Stimulated activated CD8-positive, alpha-beta memory T cell treated with anti-CD3 and anti-CD28 coated beads, Interleukin-15, amount 100 ng/mL, for 1 hour (primary cell): ENCODE data around the gene FAM114A1.
"Not testable (repeated sequence)": the region's sequence is repeated elsewhere in the genome, so short reads cannot be mapped to it uniquely, and the experiment has no call there.

Experiments used
- DNase-seq: peaks from one replicate; pipeline ENCODE4 v3.0.0-alpha.2; 2020; ENCODE audit warnings: low read depth

The FAM114A1 gene

DNA sequence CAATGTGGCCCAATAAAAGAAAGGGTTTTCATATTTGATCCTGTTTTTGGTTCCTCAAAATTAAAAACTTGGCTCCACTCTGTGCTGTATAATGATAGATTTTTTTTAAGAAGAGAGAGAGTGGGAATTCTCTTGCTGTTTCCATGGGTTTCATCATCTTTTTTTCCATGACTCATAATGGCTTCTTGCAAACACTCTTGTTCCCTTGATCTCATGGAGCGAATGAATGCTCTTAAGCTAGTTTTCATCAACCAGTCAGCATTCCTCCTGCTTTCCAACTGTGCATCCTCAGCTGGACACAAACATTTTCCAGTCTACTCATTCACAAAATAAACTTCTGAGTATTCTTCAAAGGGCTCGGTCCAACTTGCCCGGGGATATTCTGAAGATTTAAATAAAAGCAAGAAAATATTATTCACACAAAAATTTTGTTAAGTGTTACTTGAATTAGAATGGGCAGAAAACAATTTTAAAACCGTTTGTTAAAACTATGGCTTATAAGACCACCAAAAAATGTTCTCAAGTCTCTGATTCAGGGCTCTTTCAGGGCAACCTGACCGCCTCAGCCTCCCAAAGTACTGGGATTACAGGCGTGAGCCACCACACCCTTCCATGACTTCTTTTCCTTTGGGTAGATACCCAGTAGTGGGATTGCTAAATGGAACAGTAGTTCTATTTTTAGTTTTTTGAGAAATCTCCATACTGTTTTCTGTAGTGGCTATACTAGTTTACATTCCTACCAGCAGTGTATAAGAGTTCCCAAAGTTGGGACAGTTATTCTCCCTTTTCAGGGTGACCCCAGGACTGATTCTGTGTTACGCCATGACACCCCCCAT lies 99.9 kb downstream of the FAM114A1 start:
- DNase-seq, result no peak

DNA sequence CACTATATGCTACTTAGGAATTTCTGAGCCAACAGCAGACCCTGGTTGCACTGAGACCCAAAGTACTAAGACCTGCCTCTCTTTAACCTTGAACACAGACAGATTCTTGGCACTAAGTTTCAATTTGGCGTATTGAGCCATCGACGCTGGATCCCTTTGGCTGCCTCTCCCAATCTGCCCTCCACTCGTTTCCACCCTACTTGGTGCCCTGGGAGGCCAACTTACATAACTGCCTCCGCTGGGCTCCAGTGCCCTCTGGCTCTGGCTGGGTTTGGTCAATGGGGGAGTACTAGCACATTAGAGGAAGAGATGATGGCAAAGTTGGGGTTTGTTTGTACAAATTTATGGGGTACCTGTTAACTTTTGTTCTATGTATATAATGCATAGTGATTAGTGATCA lies 101.1 kb downstream of the FAM114A1 start:
- no peak for DNase-seq

DNA sequence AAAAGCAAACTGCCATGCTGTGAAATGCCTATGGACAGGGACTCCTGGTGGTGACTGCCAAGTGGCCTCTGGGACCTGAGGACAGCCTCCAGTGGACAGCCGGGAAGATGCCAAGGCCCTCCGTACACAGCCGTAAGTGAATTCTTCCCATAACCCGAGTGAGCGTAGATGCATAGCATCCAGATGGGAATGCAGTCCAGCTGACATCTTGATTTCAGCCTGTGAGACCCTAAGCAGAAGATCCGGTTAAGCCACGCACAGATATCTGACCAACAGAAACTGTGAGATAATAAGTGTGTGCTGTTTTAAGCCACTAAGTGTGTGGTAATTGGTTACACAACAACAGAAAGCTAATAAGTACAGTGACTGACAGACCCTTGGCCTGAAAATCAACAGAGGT lies 108.7 kb downstream of the FAM114A1 start:
- no peak for DNase-seq

DNA sequence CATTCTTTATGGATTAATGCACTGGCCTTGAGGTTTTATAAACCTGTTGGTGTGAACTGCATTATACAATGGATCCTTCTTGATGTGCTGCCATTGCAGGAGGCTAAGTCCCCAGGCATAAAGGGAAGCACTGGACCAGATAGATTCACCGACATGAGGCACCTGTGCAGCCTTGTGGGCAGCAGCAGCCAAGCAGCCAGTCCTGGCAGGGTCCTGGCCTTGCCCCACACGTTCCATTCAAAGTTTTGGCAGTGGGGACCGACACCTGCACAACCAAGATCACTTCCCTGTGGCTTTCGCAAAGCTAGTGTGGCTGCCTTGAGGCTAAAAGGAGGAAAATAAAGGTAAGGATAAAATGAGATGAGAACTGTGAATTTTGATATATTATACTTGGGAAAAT lies 111.5 kb downstream of the FAM114A1 start:
- no peak for DNase-seq

DNA sequence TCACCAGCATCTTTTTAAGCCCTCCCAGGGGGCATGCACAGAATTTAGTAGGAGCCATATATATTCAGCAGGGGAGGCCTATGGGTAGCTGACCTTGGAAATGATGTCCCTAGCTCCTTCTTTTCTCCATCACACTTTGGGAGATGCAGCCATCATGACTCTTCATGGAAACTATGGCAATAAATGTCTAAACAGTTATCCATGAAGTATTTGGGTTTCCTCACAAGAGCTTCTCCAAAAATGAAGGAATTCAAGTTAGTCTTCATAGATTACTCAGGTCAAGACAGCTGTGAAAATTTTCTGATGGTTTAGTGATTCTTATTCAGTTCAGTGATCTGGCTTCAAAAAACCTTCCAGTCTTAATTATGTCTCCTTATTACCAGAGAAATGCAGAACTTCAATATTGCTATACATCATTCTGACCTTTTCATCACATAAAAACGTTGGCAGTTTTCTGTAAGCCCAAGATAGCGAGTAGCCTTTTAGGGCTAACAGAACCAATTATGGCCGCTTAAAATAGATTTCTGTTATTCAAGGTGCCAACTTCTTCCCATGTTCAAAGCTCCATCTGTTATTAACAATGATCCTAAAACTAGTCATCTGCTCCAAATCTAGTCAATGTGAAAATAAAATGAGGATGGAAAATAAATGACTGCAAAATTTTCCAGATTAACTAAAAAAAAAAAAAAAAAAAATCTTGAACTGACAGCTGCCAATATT lies 112.1 kb downstream of the FAM114A1 start:
- DNase-seq, result no peak

DNA sequence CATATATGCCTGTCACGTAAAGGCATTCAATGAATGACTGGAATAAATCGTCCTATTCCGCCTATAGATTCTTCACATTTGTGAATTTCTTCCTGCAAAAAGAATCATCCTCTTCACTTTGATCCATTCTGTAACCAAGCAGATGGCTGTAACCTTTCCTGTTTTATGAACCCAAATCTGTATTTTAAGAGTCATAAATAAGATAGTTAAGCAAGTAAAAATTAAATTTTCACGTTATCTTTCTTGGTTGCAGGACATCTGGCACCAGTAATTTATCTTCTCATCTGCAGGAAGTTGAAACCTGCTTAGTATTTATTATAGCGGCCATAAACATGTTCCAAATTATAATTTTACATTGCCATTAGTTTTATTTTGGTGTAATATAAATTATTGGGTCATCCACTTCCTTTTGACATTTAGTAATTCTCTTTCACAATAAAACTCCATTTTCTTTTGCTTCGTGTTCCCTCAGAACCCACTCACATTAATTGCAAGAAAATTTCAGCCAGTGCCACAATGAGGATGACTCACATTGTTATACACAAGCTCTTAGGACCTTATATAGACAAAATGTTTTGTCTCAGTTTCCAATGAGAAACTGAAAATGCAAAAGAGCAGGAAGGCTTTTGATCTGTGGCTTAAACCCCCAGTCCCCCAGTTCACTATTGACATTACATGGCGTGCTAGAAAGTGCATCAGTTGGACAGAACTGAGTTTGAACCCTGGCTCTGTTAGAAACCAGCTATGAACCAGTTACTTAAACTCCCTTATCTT lies 113.5 kb downstream of the FAM114A1 start:
- no peak for DNase-seq

DNA sequence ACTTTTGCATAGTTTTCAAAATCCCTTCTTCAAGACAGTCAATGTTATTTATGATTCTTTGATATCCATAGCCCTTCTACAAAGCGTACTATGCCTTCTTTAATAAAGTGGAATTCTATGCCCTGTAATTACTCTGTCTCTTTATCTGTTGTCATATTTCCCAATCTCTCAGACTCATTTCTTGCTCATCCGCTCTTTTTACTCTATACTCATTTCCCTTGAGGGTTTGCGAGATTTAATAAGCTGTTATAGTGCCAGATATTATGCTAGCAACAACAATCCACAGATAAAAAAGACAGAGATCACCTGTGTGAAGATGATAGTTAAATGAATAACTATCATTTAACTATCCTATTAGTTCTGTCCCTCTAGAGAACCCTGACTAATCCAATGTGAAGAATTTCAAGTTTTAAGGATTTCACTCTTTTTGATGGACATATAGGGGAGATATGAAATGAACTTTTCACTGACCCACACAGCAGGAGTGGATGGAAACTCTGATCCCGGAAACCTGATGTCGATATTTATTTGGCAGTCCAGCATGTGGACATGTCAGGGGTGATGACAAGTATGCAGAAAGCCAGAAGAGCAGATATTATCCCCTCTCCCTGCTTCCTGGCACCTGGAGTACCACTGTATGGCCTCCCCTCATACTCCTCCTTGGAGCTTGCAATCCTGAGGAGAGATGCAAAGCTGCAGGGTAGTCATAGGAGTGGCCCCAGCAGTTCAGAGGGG lies 114.9 kb downstream of the FAM114A1 start:
- DNase-seq, result no peak

DNA sequence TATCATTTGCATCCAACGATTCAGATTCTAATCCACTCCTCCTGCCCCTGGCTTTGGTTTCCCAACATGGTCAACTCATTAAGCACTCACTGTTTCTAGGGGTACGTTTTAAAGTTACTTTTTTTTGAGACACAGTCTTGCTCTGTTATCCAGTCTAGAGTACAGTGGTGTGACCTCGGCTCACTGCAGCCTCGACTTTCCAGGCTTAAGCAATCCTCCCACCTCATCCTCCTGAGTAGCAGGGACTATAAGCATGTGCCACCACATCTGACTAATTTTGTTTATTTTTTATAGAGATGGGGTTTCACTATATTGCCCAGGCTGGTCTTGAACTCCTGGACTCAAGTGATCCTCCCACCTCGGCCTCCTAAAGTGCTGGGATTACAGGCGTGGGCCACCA lies 115.7 kb downstream of the FAM114A1 start:
- DNase-seq, result no peak

DNA sequence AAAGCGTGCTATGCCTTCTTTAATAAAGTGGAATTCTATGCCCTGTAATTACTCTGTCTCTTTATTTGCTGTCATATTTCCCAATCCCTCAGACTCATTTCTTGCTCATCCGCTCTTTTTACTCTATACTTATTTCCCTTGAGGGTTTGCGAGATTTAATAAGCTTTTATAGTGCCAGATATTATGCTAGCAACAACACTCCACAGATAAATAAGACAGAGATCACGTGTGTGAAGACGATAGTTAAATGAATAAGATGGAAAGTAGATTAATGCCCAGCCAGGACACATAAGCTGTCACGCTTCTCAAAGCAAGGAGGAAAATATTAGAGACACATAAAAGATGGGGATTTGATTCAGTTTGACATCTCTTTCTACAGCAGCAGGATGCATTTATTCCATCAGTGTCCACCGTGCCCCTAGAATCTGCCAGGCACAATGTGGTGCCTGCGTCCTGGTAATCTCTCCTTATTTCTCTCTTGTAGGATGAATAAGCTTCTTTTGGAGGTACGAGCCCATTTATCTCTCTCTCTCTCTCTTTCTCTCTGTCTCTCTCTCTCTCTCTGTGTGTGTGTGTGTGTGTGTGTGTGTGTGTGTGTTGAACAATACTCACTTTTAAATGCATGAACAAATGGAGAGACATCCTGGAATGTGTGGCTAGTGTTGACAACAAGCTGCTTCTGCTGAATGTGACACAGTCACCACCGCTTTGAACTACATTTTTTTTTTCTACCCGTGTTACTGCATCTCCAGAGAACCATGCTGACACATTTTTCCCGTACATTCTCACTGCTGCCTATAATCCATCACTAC lies 116.4 kb downstream of the FAM114A1 start:
- DNase-seq, result no peak

DNA sequence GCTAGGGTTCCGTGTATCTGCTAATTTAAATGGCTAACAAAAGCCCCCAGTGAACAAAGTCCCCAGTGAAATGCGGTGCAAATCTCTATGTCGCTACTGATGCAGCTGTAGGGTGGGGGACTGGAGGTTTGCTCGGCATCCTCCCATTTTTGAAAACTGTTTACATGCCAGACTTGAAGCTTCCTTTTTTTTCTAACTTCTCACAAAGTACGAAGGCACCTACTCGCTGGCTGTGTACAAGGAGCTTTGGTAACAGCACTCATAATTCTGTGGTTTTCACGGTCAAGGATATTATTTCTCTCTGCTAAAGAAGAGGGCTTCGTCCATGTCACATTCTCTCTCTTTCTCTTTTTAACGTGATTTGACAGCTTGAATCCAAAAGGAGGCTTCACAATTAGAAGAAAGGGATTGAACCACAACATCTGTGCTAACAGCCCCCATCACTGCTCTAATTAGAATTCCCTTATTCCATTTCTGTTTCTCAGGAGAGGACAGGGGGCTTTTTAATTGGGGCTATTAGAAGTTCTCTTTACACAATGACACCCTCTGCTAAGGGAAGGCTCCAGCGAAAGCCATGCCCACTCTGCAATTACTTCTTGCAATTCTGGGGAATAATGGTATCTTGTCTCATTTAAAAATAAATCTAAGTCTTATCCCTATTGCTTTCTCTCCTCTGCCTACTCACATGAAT lies 117.9 kb downstream of the FAM114A1 start:
- DNase-seq, result no peak

DNA sequence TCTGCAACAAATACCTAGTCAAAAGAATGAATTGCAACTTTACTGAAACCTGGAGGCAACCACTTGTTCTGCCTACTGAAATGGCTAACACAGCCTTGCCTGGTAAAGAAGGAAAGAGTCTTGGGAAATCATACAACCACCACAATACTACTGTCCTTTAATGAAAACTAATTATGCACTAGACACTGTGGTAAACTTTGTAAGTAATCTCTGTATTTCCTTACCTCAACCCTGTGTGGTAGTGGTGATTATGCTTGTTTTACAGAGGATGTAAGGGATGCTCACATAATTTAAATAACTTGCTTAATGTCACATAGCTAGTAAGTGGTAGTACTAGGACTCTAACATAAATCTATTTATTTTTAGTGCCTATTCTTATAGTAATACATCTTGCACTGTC lies 119.9 kb downstream of the FAM114A1 start:
- DNase-seq, result no peak

DNA sequence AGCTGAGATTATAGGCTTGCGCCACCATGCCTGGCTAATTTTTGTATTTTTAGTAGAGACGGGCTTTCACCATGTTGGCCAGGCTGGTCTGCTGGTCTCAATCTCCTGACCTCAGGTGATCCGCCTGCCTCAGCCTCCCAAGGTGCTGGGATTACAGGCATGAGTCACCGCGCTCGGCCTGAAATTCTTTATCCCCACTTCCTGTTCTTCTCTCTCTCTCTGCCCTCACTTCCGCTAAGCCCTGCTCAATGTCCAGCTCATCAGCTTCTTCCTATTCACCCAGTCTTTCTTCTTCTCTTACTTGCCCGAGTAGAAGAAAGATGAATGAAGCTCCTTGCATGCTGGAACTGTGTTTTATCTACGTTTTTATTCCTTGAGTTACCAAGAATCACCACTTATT lies 120.7 kb downstream of the FAM114A1 start:
- DNase-seq, result not testable (repeated sequence)

DNA sequence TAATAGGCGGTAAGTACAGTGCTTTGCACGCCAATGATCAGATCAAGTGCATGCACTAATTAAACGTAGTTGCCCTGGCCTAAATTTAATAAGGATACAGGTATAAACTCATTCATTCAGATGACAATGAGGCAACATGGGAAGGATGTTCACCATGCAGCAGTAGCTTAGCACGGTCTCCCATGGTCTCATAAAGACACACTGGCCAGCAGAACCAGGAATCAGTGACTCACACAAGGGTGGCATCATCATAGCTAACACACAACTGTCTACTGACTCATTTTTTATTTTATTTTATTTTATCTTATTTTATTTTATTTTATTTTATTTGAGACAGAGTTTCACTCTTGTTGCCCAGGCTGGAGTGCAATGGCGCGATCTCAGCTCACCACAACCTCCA lies 121.9 kb downstream of the FAM114A1 start:
- DNase-seq, result no peak

DNA sequence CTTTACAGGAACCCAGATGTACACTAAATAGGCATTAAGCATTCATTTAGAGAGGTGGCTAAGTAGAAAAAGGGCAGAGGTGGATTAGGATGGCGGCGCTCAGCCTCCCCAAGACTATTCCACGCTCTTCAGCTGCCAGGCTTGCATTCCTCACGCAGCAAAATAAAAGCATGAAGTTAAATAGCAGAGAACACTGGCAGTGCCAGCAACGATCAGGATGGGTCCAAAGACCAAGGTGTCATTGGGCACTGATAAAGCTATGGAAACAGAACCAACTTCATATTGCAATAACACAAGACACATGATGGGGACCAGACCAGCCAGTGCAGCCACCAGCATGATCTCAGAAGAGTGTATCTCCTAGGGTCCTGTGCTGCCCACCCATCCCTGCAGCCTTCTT lies 122.6 kb downstream of the FAM114A1 start:
- DNase-seq, result no peak

DNA sequence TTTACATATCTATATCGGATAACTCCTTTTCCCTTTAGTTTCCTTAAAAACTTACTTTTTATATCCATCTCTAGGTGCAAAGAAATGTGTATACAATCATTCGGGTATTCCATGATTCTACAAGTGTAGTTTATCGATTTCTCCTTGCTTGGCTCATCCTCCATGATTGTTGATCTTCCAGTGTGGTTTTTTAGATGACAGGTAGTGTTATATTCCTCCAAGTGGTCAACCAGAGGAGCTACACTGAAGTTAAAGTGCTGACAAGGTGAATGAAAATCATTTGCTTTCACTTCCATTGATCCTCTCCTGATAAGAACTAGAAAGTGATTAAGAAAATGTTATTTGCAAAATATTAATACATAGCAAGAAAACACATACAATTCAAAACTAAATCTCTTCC lies 126.1 kb downstream of the FAM114A1 start:
- DNase-seq, result no peak

DNA sequence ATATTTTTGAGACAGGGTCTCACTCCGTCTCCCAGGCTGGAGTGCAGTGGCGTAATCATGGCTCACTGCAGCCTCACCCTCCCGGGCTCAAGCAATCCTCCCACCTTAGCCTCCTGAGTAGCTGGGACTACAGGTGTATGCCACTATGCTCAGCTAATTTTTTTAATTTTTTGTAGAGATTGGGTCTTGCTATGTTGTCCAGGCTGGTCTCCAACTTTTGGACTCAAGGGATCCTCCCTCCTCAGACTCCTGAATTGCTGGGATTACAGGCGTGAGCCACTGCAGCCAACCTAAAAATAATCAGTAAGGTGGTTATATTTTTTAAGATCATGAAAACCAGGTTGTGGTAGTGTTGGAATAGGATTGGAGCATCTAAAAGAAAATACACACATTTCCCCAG lies 126.5 kb downstream of the FAM114A1 start:
- no peak for DNase-seq
